ENCODE results near the gene PCMT1. TPM values are rescaled to one million over a fixed set of nuclear protein-coding genes. Genes with fewer than 3 reads are reported as not detected.
A peak's percentile ranks its signal among the peaks of the same experiment; 100 is the strongest.
"Not testable (repeated sequence)": the region's sequence is repeated elsewhere in the genome, so short reads cannot be mapped to it uniquely, and the experiment has no call there.

The PCMT1 gene
- total RNA-seq, 1 experiment from 2014 or later, result 118 TPM

- no peak for DNase-seq
- intact Hi-C loops (cut with micrococcal nuclease; ENCODE audit: unreplicated experiment), result no loop called here
- peaks cover 59% of the 10 kb centered on the region for H3K36me3 Mint-ChIP-seq (ENCODE audit: insufficient read depth, unreplicated experiment)
- H3K27me3 ChIP-seq (replicated peaks; ENCODE audit: control insufficient read depth, insufficient read depth, low read length), result no peaks in the 10 kb centered on the region
- no peaks in the 10 kb centered on the region; the same call in 1 of the 2 replicates for H3K36me3 ChIP-seq (ENCODE audit: control insufficient read depth, insufficient read depth, low read length)
- H3K4me1 ChIP-seq, result no peaks in the 10 kb centered on the region
- no peaks in the 10 kb centered on the region for H3K4me1 Mint-ChIP-seq (ENCODE audit: low read depth, unreplicated experiment)
- ChIA-PET POLR2A (interaction anchor here (0.6 kb wide), 1 partner anchor 56 kb away, joined by 3 read pairs; no protein-coding TSS in a partner anchor), CTCF (no interaction called here)
- no TSS peak for BruUV-seq (replicated peaks)
- H3K27ac Mint-ChIP-seq (ENCODE audit: unreplicated experiment), result no peak overlapping the region
- no peaks in the 10 kb centered on the region for H3K9me3 ChIP-seq
- no peak overlapping the region for H3K4me3 ChIP-seq (ENCODE audit: low read depth, low read length)
- no peak overlapping the region for H3K4me3 Mint-ChIP-seq (ENCODE audit: unreplicated experiment)
- H3K9me3 Mint-ChIP-seq (ENCODE audit: unreplicated experiment), result no peaks in the 10 kb centered on the region
- TF ChIP-seq CTCF (IDR thresholded peaks at IDR 0.05; ENCODE audit: insufficient read depth in 1 of 2, low read depth in 1 of 2, low read length in 1 of 2, severe bottlenecking in 1 of 2, unreplicated experiment in 1 of 2), result no peak
- no peaks in the 10 kb centered on the region for H3K27me3 Mint-ChIP-seq (ENCODE audit: insufficient read depth, unreplicated experiment)
Observed at GRCh38 chr6:149734915-149735314, 14.6 kb upstream of the PCMT1 start.

- H3K27me3 ChIP-seq (replicated peaks; ENCODE audit: control insufficient read depth, insufficient read depth, low read length); H3K9me3 ChIP-seq; DNase-seq; CTCF ChIA-PET; H3K36me3 ChIP-seq (ENCODE audit: control insufficient read depth, insufficient read depth, low read length); H3K4me1 ChIP-seq; BruUV-seq (replicated peaks); H3K9me3 Mint-ChIP-seq (ENCODE audit: unreplicated experiment); H3K4me1 Mint-ChIP-seq (ENCODE audit: low read depth, unreplicated experiment); H3K27me3 Mint-ChIP-seq (ENCODE audit: insufficient read depth, unreplicated experiment): not testable (repeated sequence)
- POLR2A ChIA-PET, result interaction anchor here (0.6 kb wide), 1 partner anchor 267 kb away, joined by 5 read pairs; no protein-coding TSS in a partner anchor
- intact Hi-C loops (cut with micrococcal nuclease; ENCODE audit: unreplicated experiment), result loop anchor here (5.0 kb wide), 1 partner anchor 38 kb away; no protein-coding TSS in a partner anchor
- peak overlapping the region; percentile 68 for H3K4me3 ChIP-seq (ENCODE audit: low read depth, low read length)
- Mint-ChIP-seq H3K36me3 (ENCODE audit: insufficient read depth, unreplicated experiment) (peaks cover 61% of the 10 kb centered on the region), H3K27ac (ENCODE audit: unreplicated experiment) (peak overlapping the region; percentile 92), H3K4me3 (ENCODE audit: unreplicated experiment) (peak overlapping the region; percentile 97)
Observed at GRCh38 chr6:149745252-149745651, 4.3 kb upstream of the PCMT1 start.

- H3K4me1 ChIP-seq, result peaks cover 4% of the 10 kb centered on the region; the same call in 1 of the 2 replicates
- peak; percentile 94 to 96 for DNase-seq
- no TSS peak for BruUV-seq (replicated peaks)
- no peaks in the 10 kb centered on the region for H3K36me3 ChIP-seq (ENCODE audit: control insufficient read depth, insufficient read depth, low read length)
- H3K4me3 Mint-ChIP-seq (ENCODE audit: unreplicated experiment), result peak within 1 kb of the TSS; percentile 97
- peak within 1 kb of the TSS; percentile 92 for H3K27ac Mint-ChIP-seq (ENCODE audit: unreplicated experiment)
- peaks cover 9% of the 10 kb centered on the region for H3K4me1 Mint-ChIP-seq (ENCODE audit: low read depth, unreplicated experiment)
- H3K27me3 ChIP-seq (replicated peaks; ENCODE audit: control insufficient read depth, insufficient read depth, low read length), result no peaks in the 10 kb centered on the region
- H3K27me3 Mint-ChIP-seq (ENCODE audit: insufficient read depth, unreplicated experiment), result no peaks in the 10 kb centered on the region
- CTCF ChIA-PET, result interaction anchor here (0.9 kb wide), 1 partner anchor 784 kb away, joined by 4 read pairs; no protein-coding TSS in a partner anchor
- POLR2A ChIA-PET, result no interaction called here
- intact Hi-C loops (cut with micrococcal nuclease; ENCODE audit: unreplicated experiment), result loop anchor here (1.0 to 5.0 kb wide), 2 partner anchors 22 to 39 kb away; no protein-coding TSS in a partner anchor
- peak within 1 kb of the TSS; percentile 68 for H3K4me3 ChIP-seq (ENCODE audit: low read depth, low read length)
- peak; percentile 34 to 53 for TF ChIP-seq CTCF (IDR thresholded peaks at IDR 0.05; ENCODE audit: insufficient read depth in 1 of 2, low read depth in 1 of 2, low read length in 1 of 2, severe bottlenecking in 1 of 2, unreplicated experiment in 1 of 2)
- no peaks in the 10 kb centered on the region for H3K9me3 Mint-ChIP-seq (ENCODE audit: unreplicated experiment)
- H3K36me3 Mint-ChIP-seq (ENCODE audit: insufficient read depth, unreplicated experiment), result peaks cover 56% of the 10 kb centered on the region
- H3K9me3 ChIP-seq, result no peaks in the 10 kb centered on the region
Observed at GRCh38 chr6:149746147-149746946, 3.2 kb upstream of the PCMT1 start, which contains the start of gene NUP43. Gene NUP43 (minus strand): TSS chr6:149746529. CDS start chr6:149746495, 34 bp downstream.

- Mint-ChIP-seq H3K36me3 (ENCODE audit: insufficient read depth, unreplicated experiment) (peaks cover 29% of the 10 kb centered on the region), H3K4me3 (ENCODE audit: unreplicated experiment) (peak overlapping the region; percentile 88), H3K27ac (ENCODE audit: unreplicated experiment) (peak overlapping the region; percentile 55)
- H3K27me3 ChIP-seq (replicated peaks; ENCODE audit: control insufficient read depth, insufficient read depth, low read length); H3K36me3 ChIP-seq (ENCODE audit: control insufficient read depth, insufficient read depth, low read length); H3K4me1 Mint-ChIP-seq (ENCODE audit: low read depth, unreplicated experiment); CTCF ChIA-PET; H3K4me1 ChIP-seq; POLR2A ChIA-PET; H3K9me3 ChIP-seq; H3K27me3 Mint-ChIP-seq (ENCODE audit: insufficient read depth, unreplicated experiment); DNase-seq; H3K9me3 Mint-ChIP-seq (ENCODE audit: unreplicated experiment): not testable (repeated sequence)
- intact Hi-C loops (cut with micrococcal nuclease; ENCODE audit: unreplicated experiment), result loop anchor here (5.0 kb wide), 1 partner anchor 42 kb away; no protein-coding TSS in a partner anchor
- peak overlapping the region; percentile 63 for H3K4me3 ChIP-seq (ENCODE audit: low read depth, low read length)
- TSS peak; percentile 28 for BruUV-seq (replicated peaks)
Observed at GRCh38 chr6:149749082-149749593, 403 bp upstream of the PCMT1 start.

All from Caco-2 (cell line).